HG02870 (cell line): ENCODE results near the gene PTRH2.
"Not testable (repeated sequence)": the region's sequence is repeated elsewhere in the genome, so short reads cannot be mapped to it uniquely, and the experiment has no call there.

Source experiments
- ATAC-seq: cut with Tn5 transposase; IDR thresholded peaks from one replicate; pipeline ENCODE4 v1.9.1; 2021; ENCODE audit warnings: mild to moderate bottlenecking, moderate library complexity; ENCODE audit not compliant: unreplicated experiment

The PTRH2 gene

DNA sequence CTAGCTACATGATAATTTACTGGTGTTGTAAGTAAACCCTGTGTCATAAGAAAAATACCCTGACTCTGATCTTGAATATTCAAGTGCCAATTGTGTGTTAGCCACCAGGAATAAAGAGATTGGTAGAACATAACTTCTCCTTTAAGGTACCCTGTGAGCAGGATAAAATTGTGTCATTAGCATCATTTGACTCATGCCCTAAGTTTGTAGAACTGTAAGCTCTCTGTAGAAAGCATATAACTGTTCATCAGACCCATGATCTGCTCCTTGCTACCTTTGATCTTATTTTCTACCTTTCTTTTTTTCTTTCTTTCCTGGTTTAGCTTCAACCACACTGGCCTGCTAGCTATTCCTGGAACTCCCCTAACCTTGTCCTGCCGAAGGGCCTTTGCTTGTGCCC lies 35.8 kb downstream of the PTRH2 start:
- no peak for ATAC-seq

DNA sequence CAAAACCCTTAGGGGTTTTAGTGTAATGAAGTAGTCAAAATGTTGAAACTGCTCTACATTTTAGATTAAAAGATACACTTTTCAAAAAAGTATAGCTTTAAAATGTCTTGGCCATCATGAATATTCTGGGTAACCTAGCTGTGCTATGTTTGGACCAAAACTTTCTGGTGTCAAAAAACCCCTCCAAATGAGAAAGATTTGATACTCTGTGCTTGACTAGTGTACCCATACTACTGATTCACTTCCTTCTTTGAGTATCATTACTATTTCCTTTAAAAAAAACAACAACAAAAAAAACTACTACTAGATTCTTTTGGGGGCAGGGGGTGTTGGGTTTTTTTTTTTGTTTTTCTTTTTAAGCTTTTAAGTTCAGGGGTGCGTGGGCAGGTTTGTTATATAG lies 37.3 kb downstream of the PTRH2 start:
- ATAC-seq = no peak

DNA sequence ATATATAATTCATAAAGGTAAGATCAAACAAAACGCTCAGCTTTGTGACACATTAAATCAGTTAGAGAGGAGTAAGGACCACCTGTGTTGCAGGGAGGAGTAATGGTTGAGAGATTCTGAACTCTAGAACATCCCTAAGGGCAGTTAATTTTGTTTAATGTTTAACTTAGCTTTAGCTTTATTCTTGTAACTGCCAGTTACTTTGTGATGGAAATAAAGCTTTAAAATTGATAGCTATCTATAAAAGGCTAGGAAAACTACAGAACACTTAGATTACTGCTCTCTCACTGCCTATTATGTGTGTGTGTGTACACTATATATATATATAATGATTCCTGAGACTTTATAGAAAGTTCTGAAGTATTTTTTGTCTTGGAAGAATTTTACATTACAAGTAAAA lies 37.8 kb downstream of the PTRH2 start:
- no peak for ATAC-seq

DNA sequence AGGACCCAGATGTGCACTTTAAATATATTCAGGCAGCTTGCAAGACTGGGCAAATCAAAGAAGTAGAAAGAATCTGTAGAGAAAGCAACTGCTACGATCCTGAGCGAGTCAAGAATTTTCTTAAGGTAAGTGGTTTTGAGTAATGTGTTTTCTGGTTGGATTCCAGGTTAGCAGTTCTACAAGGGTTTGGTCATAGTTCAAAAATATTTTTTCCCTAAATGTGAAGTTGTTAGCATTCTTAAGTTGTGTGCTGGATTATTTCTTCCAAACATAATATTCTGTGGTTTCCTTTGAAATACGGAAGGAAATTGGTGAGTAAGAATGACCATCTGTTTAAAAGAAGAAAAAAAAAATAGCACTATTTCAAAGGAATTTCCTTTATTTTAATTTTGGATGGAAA lies 38.4 kb downstream of the PTRH2 start:
- no peak for ATAC-seq

DNA sequence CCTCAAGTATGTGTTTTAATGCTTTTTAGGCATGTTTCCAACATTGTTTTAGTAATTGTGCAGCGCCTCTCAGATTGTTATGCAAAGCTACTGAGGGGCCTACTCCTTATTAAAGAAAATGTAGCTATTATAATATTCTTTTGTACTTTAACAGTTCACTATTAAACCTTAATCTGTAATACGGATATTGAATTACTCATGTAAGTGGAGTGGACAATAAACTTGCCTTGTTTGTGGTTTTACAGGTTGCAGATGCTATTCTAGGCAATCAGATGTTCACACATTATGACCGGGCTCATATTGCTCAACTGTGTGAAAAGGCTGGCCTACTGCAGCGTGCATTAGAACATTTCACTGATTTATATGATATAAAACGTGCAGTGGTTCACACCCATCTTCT lies 41.0 kb downstream of the PTRH2 start:
- ATAC-seq = no peak

DNA sequence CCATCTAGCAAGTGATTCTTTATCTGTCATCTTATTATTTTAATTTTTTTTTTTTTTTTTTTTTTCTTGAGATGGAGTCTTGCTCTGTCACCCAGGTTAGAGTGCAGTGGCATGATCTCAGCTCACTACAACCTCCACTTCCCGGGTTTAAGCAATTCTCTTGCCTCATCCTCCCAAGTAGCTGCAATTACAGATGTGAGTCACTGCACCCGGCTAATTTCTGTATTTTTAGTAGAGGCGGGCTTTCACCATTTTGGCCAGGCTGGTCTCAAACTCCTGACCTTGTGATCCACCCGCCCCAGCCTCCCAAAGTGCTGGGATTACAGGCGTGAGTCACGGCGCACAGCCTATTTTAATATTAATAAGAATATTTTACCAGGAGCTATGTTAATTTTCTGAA lies 50.6 kb downstream of the PTRH2 start:
- ATAC-seq = not testable (repeated sequence)

DNA sequence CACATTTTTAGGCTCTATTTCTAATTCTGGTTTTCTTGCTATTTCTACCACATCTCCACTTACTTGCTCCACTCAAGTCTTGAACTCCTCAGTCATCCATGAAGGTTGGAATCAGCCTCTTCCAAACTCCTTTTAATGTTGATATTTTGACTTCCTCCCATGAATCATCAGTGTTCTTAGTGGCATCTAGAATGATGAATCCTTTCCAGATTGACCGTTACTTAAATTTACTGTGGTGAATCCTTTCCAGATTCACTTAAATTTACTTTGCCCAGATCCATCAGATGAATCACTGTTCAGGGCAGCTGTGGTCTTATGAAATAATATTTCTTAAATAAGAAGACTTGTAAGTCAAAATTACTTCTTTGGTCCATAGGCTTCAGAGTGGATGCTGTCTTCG lies 55.1 kb downstream of the PTRH2 start:
- ATAC-seq = no peak

DNA sequence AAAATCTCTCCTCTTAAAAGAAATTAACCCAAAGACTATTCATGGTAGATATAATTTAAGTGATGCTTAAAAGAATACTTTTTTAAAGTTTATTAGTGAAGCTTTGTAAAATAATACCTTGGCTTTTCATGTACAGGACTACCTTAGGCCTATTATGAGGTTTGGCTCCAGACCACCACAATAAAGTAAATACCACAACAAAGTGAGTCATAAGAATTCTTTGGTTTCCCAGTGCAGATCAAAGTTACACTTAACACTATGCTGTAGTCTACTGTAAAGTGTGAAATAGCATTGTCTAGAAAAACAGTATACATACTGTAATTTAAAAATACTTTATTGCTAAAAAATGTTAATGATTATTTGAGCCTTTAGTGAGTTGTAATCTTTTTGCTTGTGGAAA lies 55.9 kb downstream of the PTRH2 start:
- ATAC-seq = no peak

DNA sequence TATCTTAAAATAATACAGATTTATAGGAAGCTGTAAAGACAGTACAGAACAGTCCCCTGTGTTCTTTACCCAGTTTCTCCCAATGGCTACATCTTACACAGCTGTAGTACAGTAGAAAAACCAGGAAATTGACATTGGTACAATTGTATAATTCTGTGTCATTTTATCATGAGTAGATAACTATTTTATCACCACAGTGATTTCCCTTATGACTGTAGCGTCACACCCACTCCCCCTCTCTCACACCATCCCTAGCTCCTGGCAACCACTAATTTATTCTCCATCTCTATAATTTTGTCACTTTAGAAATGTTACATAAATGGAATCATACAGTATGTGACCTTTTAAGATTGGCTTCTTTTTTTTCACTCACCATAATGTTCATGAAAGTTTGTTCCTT lies 56.6 kb downstream of the PTRH2 start:
- ATAC-seq = no peak

DNA sequence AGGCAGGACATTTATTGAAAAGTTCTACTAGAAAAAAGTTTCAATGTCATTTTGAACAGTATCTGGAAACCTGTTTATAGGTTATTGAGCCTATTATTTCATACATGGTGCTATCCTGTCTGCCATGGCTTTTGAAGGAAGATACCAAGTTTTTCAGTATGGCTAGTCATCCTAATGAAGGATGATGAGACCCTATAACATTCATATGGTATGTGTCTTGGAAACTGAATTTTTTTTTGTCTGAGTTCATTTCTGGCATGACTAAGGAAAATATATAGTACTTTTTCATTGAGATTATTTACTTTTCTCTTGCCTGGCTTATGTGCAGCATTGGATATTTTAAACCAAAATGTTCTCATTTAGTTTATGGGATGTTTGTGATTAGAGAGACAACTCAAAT lies 57.3 kb downstream of the PTRH2 start:
- no peak for ATAC-seq
